HepG2 (cell line): Measurements from ENCODE around the gene SKIC2. TPM values are rescaled to one million over a fixed set of nuclear protein-coding genes. Genes with fewer than 3 reads are reported as not detected.

Source experiments
- AFF4 ChIP-seq: sonication (generic); formaldehyde crosslinking; IDR thresholded peaks from 2 replicates; pipeline ENCODE4 v1.4.0; 2020; ENCODE audit warnings: missing genetic modification reagents
- ATRX ChIP-seq: sonication (generic); formaldehyde crosslinking; IDR thresholded peaks from 2 replicates; pipeline ENCODE4 v1.4.0; 2020; ENCODE audit warnings: missing genetic modification reagents, borderline replicate concordance
- BCL3 ChIP-seq: sonication (generic); formaldehyde crosslinking; IDR thresholded peaks from 2 replicates; pipeline ENCODE4 v1.5.1; 2020; ENCODE audit warnings: mild to moderate bottlenecking, missing genetic modification reagents, moderate library complexity
- CTCF ChIP-seq: sonication (generic); formaldehyde crosslinking; IDR thresholded peaks from 2 replicates; pipeline ENCODE4 v1.5.0; 2020; ENCODE audit warnings: mild to moderate bottlenecking, missing genetic modification reagents, moderate library complexity
- FOXJ3 ChIP-seq: sonication (generic); formaldehyde crosslinking; IDR thresholded peaks from 2 replicates; pipeline ENCODE4 v1.4.0; 2020; ENCODE audit warnings: missing genetic modification reagents, mild to moderate bottlenecking, borderline replicate concordance
- MED13 ChIP-seq: sonication (generic); formaldehyde crosslinking; IDR thresholded peaks from 2 replicates; pipeline ENCODE4 v1.5.0; 2020; ENCODE audit warnings: missing genetic modification reagents
- TFDP1 ChIP-seq: IDR thresholded peaks from 2 replicates; pipeline ENCODE4 v1.6.1; 2016; ENCODE audit warnings: missing compliant biosample characterization, missing genetic modification reagents, borderline replicate concordance
- U2AF1 ChIP-seq: fragments of 200-400 bp; formaldehyde crosslinking; optimal IDR thresholded peaks from 2 replicates; pipeline ENCODE3; 2017; ENCODE audit warnings: mild to moderate bottlenecking, low read depth, low read length
- ZBTB4 ChIP-seq: sonication (generic); formaldehyde crosslinking; IDR thresholded peaks from 2 replicates; pipeline ENCODE4 v1.4.0; 2020; ENCODE audit warnings: missing genetic modification reagents, mild to moderate bottlenecking, borderline replicate concordance
- ZNF160 ChIP-seq: sonication (generic); formaldehyde crosslinking; IDR thresholded peaks from 2 replicates; pipeline ENCODE4 v1.8.0; 2022; ENCODE audit warnings: mild to moderate bottlenecking, inconsistent platforms, missing genetic modification reagents
- ZNF260 ChIP-seq: sonication (generic); formaldehyde crosslinking; IDR thresholded peaks from 2 replicates; pipeline ENCODE4 v1.4.0; 2020; ENCODE audit warnings: missing genetic modification reagents, low read depth, mild to moderate bottlenecking, borderline replicate concordance
- ZNF746 ChIP-seq: sonication (generic); formaldehyde crosslinking; IDR thresholded peaks from 2 replicates; pipeline ENCODE4 v1.8.0; 2022; ENCODE audit warnings: mild to moderate bottlenecking, missing genetic modification reagents
- ZNF891 ChIP-seq: sonication (generic); formaldehyde crosslinking; IDR thresholded peaks from 2 replicates; pipeline ENCODE4 v1.5.0; 2020; ENCODE audit warnings: mild to moderate bottlenecking, missing genetic modification reagents
- polyA plus RNA-seq, 8 experiments: library from polyadenylated mRNA; depleted of rRNA in 3 of 8; stranded (reverse) in 7 of 8; unstranded in 1 of 8; fragments of >200 nt; fragmentation: Illumina TruSeq in 4 of 8; extraction: Trizol in 4 of 8; gene quantifications; 2 replicates each; pipeline versions ENCODE4 v1.2.1 to v1.2.3, GENCODE V29; 2011 to 2016; ENCODE audit warnings: low read depth in 4 of 8, missing spikeins in 1 of 8, mixed read lengths in 1 of 8; ENCODE audit not compliant: insufficient read depth in 1 of 8
- total RNA-seq, 5 experiments: library from RNA; depleted of rRNA; stranded (reverse); fragments of >200 nt; fragmentation: Illumina TruSeq; extraction: Trizol; gene quantifications; 2 replicates each; pipeline ENCODE4 v1.2.3, GENCODE V29; 2016; ENCODE audit warnings: low read depth in 1 of 5
- TF ChIP-seq, protein P1 (sequence below): IDR thresholded peaks from 2 replicates; pipeline ENCODE4 v1.6.1; 2018; ENCODE audit warnings: missing genetic modification reagents

SKIC2 gene
- total and polyA plus RNA-seq, 2 of the 13 experiments (the other 11 are each of a cell fraction or from before 2014, with no cell fraction given) = 67.1 to 68.4 TPM

DNA sequence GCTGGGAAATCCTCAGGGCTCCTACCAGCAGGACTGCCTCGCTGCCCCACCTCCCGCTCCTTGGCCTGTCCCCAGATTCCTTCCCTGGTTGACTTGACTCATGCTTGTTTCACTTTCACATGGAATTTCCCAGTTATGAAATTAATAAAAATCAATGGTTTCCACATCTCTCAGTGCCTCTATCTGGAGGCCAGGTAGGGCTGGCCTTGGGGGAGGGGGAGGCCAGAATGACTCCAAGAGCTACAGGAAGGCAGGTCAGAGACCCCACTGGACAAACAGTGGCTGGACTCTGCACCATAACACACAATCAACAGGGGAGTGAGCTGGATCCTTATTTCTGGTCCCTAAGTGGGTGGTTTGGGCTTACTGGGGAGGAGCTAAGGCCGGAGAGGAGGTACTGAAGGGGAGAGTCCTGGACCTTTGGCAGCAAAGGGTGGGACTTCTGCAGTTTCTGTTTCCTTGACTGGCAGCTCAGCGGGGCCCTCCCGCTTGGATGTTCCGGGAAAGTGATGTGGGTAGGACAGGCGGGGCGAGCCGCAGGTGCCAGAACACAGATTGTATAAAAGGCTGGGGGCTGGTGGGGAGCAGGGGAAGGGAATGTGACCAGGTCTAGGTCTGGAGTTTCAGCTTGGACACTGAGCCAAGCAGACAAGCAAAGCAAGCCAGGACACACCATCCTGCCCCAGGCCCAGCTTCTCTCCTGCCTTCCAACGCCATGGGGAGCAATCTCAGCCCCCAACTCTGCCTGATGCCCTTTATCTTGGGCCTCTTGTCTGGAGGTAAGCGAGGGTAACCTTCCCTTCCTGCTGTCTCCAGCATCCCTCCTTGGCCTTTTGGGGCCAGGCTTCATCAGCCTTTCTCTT lies 13.2 kb upstream of the SKIC2 start, which contains the start of gene CFB (continued):
- TF ChIP-seq TFDP1 (CRISPR knock-in tag) (peak; percentile 36; the same call in 1 of the 2 replicates), ATRX (CRISPR knock-in tag) (no peak), CTCF (CRISPR knock-in tag) (peak; percentile 8; the same call in 1 of the 2 replicates), MED13 (CRISPR knock-in tag) (peak; percentile 93; the same call in 1 of the 2 replicates), FOXJ3 (CRISPR knock-in tag) (peak; percentile 94), ZBTB4 (peak; percentile 95), ZNF160 (CRISPR knock-in tag) (no peak; the same call in 1 of the 2 replicates), BCL3 (CRISPR knock-in tag) (peak; percentile 78; the same call in 1 of the 2 replicates), ZNF746 (CRISPR knock-in tag) (peak; percentile 88; the same call in 1 of the 2 replicates), U2AF1 (peak; percentile 72), ZNF891 (CRISPR knock-in tag) (peak; percentile 24; the same call in 1 of the 2 replicates), AFF4 (no peak; the same call in 1 of the 2 replicates), ZNF260 (CRISPR knock-in tag) (no peak)
- TF ChIP-seq, protein P1, sequence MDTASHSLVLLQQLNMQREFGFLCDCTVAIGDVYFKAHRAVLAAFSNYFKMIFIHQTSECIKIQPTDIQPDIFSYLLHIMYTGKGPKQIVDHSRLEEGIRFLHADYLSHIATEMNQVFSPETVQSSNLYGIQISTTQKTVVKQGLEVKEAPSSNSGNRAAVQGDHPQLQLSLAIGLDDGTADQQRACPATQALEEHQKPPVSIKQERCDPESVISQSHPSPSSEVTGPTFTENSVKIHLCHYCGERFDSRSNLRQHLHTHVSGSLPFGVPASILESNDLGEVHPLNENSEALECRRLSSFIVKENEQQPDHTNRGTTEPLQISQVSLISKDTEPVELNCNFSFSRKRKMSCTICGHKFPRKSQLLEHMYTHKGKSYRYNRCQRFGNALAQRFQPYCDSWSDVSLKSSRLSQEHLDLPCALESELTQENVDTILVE (CRISPR knock-in tag) = peak; percentile 88
